H1 (cell line): ENCODE data around the gene IL18BP. TPM values are rescaled to one million over a fixed set of nuclear protein-coding genes. Genes with fewer than 3 reads are reported as not detected.
A peak's percentile ranks its signal among the peaks of the same experiment; 100 is the strongest.

Experiments used
- polyA plus RNA-seq, 7 experiments: library from polyadenylated mRNA; depleted of rRNA in 3 of 7; stranded (reverse) in 5 of 7; unstranded in 2 of 7; fragments of >200 nt in 5 of 7; fragments of 200-250 nt in 2 of 7; gene quantifications; 1 replicate in 5 of 7; 2 replicates in 1 of 7; 4 replicates in 1 of 7; pipeline versions ENCODE4 v1.2.1 to v1.2.3, GENCODE V29; 2011 to 2013; ENCODE audit warnings: missing spikeins in 2 of 7, mixed read lengths in 2 of 7
- total RNA-seq: library from RNA; stranded (reverse); fragmentation: NEBNext Ultra II Directional; extraction: Animal tissue kit (Norgen Biotek cat#: 25700); gene quantifications from 2 replicates; pipeline ENCODE4 v1.2.1, GENCODE V29; 2021
- TF ChIP-seq, protein P1 (sequence below): fragments of 300-600 bp; sonication (generic); IDR thresholded peaks from 2 replicates; pipeline ENCODE4 v1.7.1; 2012; ENCODE audit warnings: low read length, moderate library complexity, mild to moderate bottlenecking, inconsistent platforms; ENCODE audit not compliant: insufficient replicate concordance

Gene IL18BP
- total and polyA plus RNA-seq, 2 of the 8 experiments (the other 6 are each of a cell fraction or from before 2014, with no cell fraction given): 9.8 to 17.0 TPM

DNA sequence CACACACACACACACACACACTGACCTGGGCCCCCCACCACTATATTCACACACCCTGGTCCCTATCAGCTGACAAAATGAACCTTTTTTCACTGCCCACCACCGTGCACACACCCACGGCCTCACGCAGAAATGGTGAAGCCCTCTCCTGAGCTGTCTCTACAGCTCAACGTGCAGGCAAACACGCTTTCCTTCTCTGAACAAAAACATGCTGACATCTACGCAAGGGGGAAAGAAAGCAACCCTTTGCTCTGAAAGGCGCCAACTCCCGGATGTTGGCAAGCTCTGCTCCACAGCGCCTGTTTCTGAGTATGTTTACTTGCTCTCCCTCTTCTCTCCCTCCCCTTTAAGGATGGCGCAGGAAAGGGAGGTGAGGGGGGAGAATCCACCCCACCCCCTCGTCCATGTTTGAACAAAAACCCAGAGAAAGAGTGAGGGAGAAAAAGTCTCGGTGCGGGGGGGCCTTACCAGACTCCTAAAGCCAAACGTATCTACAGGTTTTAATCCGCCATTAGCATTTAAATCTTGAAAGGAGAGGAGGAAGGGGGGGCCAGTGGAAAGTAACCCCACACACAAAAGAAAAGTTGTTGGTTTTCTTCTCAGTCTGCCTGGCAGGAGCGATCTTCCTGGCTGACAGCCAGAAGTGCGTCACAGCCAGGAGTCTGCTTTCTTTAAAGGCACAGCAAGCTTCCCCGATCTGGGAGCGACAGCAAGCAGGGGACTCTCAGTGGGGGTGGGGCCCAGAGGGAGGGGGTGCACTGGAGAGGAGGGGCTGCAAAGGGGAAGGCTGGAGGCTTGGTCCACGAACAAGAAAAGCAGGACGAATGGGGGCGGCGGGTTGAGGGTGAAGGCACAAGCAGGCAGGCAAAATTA is 42.0 kb downstream of the IL18BP start (continued):
- TF ChIP-seq, protein P1, sequence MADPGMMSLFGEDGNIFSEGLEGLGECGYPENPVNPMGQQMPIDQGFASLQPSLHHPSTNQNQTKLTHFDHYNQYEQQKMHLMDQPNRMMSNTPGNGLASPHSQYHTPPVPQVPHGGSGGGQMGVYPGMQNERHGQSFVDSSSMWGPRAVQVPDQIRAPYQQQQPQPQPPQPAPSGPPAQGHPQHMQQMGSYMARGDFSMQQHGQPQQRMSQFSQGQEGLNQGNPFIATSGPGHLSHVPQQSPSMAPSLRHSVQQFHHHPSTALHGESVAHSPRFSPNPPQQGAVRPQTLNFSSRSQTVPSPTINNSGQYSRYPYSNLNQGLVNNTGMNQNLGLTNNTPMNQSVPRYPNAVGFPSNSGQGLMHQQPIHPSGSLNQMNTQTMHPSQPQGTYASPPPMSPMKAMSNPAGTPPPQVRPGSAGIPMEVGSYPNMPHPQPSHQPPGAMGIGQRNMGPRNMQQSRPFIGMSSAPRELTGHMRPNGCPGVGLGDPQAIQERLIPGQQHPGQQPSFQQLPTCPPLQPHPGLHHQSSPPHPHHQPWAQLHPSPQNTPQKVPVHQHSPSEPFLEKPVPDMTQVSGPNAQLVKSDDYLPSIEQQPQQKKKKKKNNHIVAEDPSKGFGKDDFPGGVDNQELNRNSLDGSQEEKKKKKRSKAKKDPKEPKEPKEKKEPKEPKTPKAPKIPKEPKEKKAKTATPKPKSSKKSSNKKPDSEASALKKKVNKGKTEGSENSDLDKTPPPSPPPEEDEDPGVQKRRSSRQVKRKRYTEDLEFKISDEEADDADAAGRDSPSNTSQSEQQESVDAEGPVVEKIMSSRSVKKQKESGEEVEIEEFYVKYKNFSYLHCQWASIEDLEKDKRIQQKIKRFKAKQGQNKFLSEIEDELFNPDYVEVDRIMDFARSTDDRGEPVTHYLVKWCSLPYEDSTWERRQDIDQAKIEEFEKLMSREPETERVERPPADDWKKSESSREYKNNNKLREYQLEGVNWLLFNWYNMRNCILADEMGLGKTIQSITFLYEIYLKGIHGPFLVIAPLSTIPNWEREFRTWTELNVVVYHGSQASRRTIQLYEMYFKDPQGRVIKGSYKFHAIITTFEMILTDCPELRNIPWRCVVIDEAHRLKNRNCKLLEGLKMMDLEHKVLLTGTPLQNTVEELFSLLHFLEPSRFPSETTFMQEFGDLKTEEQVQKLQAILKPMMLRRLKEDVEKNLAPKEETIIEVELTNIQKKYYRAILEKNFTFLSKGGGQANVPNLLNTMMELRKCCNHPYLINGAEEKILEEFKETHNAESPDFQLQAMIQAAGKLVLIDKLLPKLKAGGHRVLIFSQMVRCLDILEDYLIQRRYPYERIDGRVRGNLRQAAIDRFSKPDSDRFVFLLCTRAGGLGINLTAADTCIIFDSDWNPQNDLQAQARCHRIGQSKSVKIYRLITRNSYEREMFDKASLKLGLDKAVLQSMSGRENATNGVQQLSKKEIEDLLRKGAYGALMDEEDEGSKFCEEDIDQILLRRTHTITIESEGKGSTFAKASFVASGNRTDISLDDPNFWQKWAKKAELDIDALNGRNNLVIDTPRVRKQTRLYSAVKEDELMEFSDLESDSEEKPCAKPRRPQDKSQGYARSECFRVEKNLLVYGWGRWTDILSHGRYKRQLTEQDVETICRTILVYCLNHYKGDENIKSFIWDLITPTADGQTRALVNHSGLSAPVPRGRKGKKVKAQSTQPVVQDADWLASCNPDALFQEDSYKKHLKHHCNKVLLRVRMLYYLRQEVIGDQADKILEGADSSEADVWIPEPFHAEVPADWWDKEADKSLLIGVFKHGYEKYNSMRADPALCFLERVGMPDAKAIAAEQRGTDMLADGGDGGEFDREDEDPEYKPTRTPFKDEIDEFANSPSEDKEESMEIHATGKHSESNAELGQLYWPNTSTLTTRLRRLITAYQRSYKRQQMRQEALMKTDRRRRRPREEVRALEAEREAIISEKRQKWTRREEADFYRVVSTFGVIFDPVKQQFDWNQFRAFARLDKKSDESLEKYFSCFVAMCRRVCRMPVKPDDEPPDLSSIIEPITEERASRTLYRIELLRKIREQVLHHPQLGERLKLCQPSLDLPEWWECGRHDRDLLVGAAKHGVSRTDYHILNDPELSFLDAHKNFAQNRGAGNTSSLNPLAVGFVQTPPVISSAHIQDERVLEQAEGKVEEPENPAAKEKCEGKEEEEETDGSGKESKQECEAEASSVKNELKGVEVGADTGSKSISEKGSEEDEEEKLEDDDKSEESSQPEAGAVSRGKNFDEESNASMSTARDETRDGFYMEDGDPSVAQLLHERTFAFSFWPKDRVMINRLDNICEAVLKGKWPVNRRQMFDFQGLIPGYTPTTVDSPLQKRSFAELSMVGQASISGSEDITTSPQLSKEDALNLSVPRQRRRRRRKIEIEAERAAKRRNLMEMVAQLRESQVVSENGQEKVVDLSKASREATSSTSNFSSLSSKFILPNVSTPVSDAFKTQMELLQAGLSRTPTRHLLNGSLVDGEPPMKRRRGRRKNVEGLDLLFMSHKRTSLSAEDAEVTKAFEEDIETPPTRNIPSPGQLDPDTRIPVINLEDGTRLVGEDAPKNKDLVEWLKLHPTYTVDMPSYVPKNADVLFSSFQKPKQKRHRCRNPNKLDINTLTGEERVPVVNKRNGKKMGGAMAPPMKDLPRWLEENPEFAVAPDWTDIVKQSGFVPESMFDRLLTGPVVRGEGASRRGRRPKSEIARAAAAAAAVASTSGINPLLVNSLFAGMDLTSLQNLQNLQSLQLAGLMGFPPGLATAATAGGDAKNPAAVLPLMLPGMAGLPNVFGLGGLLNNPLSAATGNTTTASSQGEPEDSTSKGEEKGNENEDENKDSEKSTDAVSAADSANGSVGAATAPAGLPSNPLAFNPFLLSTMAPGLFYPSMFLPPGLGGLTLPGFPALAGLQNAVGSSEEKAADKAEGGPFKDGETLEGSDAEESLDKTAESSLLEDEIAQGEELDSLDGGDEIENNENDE: peak; percentile 53
